Activated CD4-positive, alpha-beta T cell treated with anti-CD3 and anti-CD28 coated beads for 36 hours (primary cell): ENCODE measurements around the gene RNF214. TPM values are rescaled to one million over a fixed set of nuclear protein-coding genes. Genes with fewer than 3 reads are reported as not detected.

Experiments
- ATAC-seq: fragments of 200-7000 bp; cut with Tn5 transposase; one replicate; pipeline ENCODE4 v1.10.0; 2021; ENCODE audit warnings: mild to moderate bottlenecking, moderate library complexity
- CTCF ChIA-PET: fragments of 350-600 bp; sonication (Branson Sonifier 250); formaldehyde crosslinking; loops from one replicate; lab custom pipeline; 2021; ENCODE audit warnings: antibody characterized with exemption; lab: Charles Lee
- POLR2A ChIA-PET: fragments of 350-600 bp; sonication (Branson Sonifier 250); formaldehyde crosslinking; loops from one replicate; lab custom pipeline; 2021; ENCODE audit warnings: antibody characterized with exemption, inconsistent platforms; lab: Charles Lee
- DNase-seq: peaks from one replicate; pipeline ENCODE4 v3.0.0-alpha.2; 2020
- H3K27ac Mint-ChIP-seq: one replicate; pipeline ENCODE4 v1.8.0; 2021; ENCODE audit warnings: mixed read lengths
- H3K27me3 Mint-ChIP-seq: one replicate; pipeline ENCODE4 v1.8.0; 2021; ENCODE audit warnings: mixed read lengths
- H3K36me3 Mint-ChIP-seq: one replicate; pipeline ENCODE4 v1.8.0; 2021; ENCODE audit warnings: low read depth, mixed read lengths
- H3K4me1 Mint-ChIP-seq: one replicate; pipeline ENCODE4 v1.8.0; 2021; ENCODE audit warnings: mixed read lengths
- H3K4me3 Mint-ChIP-seq: one replicate; pipeline ENCODE4 v1.8.0; 2021; ENCODE audit warnings: mild to moderate bottlenecking, moderate library complexity, mixed read lengths
- H3K9me3 Mint-ChIP-seq: one replicate; pipeline ENCODE4 v1.8.0; 2021; ENCODE audit warnings: low read depth, mixed read lengths
- intact Hi-C, 2 experiments: fragments of 100-400 bp; cut with DNase I in 1 of 2; cut with micrococcal nuclease in 1 of 2; formaldehyde crosslinking; loops; one replicate each; pipeline versions ENCODE4 v1.14.2 to v1.15.1; 2022 to 2024; cut with DNase I, micrococcal nuclease
- total RNA-seq, 2 experiments: library from RNA; stranded (reverse); gene quantifications; one replicate each; pipeline ENCODE4 v1.2.3, GENCODE V29; 2021

The RNF214 gene
- total RNA-seq, 2 experiments from 2014 or later = 19.3 to 24.6 TPM

GRCh38 chr11:117198613-117199012 lies 33.9 kb upstream of the RNF214 start:
- Mint-ChIP-seq H3K36me3 (peaks cover 3% of the 10 kb centered on the region), H3K4me3 (no peak overlapping the region), H3K4me1 (no peaks in the 10 kb centered on the region), H3K27ac (no peak overlapping the region), H3K9me3 (no peaks in the 10 kb centered on the region), H3K27me3 (no peaks in the 10 kb centered on the region)
- POLR2A ChIA-PET = no interaction called here
- intact Hi-C loops = no loop called here
- ATAC-seq = no peak
- no peak for DNase-seq
- CTCF ChIA-PET = interaction anchor here (0.7 to 1.1 kb wide), 2 partner anchors 15 to 28 kb away, joined by 3 read pairs; no protein-coding TSS in a partner anchor

GRCh38 chr11:117199053-117199915 lies 33.2 kb upstream of the RNF214 start, which contains the start of gene TAGLN:
TAGLN (plus strand) TSS chr11:117199370; CDS start chr11:117203014, 3,644 bp downstream.
- intact Hi-C loops = no loop called here
- H3K4me3 Mint-ChIP-seq = no peak within 1 kb of the TSS
- no peak within 1 kb of the TSS for H3K27ac Mint-ChIP-seq
- CTCF ChIA-PET = interaction anchor here (1.1 kb wide), 1 partner anchor 27 kb away, joined by 3 read pairs; no protein-coding TSS in a partner anchor
- no peaks in the 10 kb centered on the region for H3K4me1 Mint-ChIP-seq
- peak; percentile 25 for ATAC-seq
- H3K9me3 Mint-ChIP-seq = no peaks in the 10 kb centered on the region
- POLR2A ChIA-PET = interaction anchor here (0.5 kb wide), 1 partner anchor 12 kb away, joined by 4 read pairs; no protein-coding TSS in a partner anchor
- no peak for DNase-seq
- no peaks in the 10 kb centered on the region for H3K27me3 Mint-ChIP-seq
- H3K36me3 Mint-ChIP-seq = peaks cover 6% of the 10 kb centered on the region

- no peak overlapping the region for H3K27ac Mint-ChIP-seq
- no peaks in the 10 kb centered on the region for H3K4me1 Mint-ChIP-seq
- no peaks in the 10 kb centered on the region for H3K27me3 Mint-ChIP-seq
- no peak overlapping the region for H3K4me3 Mint-ChIP-seq
- CTCF ChIA-PET = interaction anchor here (1.1 kb wide), 1 partner anchor 26 kb away, joined by 3 read pairs; no protein-coding TSS in a partner anchor
- POLR2A ChIA-PET = interaction anchor here (0.5 kb wide), 1 partner anchor 11 kb away, joined by 4 read pairs; no protein-coding TSS in a partner anchor
- no peak for ATAC-seq
- H3K9me3 Mint-ChIP-seq = no peaks in the 10 kb centered on the region
- intact Hi-C loops = no loop called here
- peaks cover 11% of the 10 kb centered on the region for H3K36me3 Mint-ChIP-seq
- DNase-seq = no peak
Observed at GRCh38 chr11:117199916-117200812, 32.3 kb upstream of the RNF214 start.

GRCh38 chr11:117200813-117201657 lies 31.4 kb upstream of the RNF214 start:
- ChIA-PET CTCF (interaction anchor here (0.6 to 1.0 kb wide), 4 partner anchors 23 to 441 kb away, joined by 3 to 4 read pairs (median 3); partner anchors contain the start of gene SIDT2), POLR2A (no interaction called here)
- H3K36me3 Mint-ChIP-seq = peaks cover 13% of the 10 kb centered on the region
- H3K9me3 Mint-ChIP-seq = no peaks in the 10 kb centered on the region
- intact Hi-C loops = no loop called here
- DNase-seq (no peak), ATAC-seq (no peak)
- no peaks in the 10 kb centered on the region for H3K4me1 Mint-ChIP-seq
- no peak overlapping the region for H3K27ac Mint-ChIP-seq
- H3K4me3 Mint-ChIP-seq = no peak overlapping the region
- H3K27me3 Mint-ChIP-seq = no peaks in the 10 kb centered on the region

- no peaks in the 10 kb centered on the region for H3K27me3 Mint-ChIP-seq
- ChIA-PET POLR2A (no interaction called here), CTCF (interaction anchor here (0.6 to 1.0 kb wide), 4 partner anchors 9 to 25 kb away, joined by 3 read pairs; partner anchors contain the start of gene SIDT2)
- ATAC-seq (no peak), DNase-seq (no peak)
- H3K4me3 Mint-ChIP-seq = no peak overlapping the region
- peaks cover 14% of the 10 kb centered on the region for H3K36me3 Mint-ChIP-seq
- intact Hi-C loops = no loop called here
- no peaks in the 10 kb centered on the region for H3K4me1 Mint-ChIP-seq
- H3K9me3 Mint-ChIP-seq = no peaks in the 10 kb centered on the region
- H3K27ac Mint-ChIP-seq = no peak overlapping the region
Observed at GRCh38 chr11:117201658-117202305, 30.7 kb upstream of the RNF214 start.

GRCh38 chr11:117202386-117203068 lies 29.9 kb upstream of the RNF214 start:
- Mint-ChIP-seq H3K4me1 (no peaks in the 10 kb centered on the region), H3K27ac (peak overlapping the region; percentile 8), H3K4me3 (no peak overlapping the region), H3K27me3 (no peaks in the 10 kb centered on the region), H3K36me3 (peaks cover 14% of the 10 kb centered on the region), H3K9me3 (no peaks in the 10 kb centered on the region)
- intact Hi-C loops = no loop called here
- ChIA-PET POLR2A (interaction anchor here (0.6 kb wide), 1 partner anchor 63 kb away, joined by 3 read pairs; no protein-coding TSS in a partner anchor), CTCF (interaction anchor here (0.9 kb wide), 2 partner anchors 10 to 13 kb away, joined by 3 read pairs; no protein-coding TSS in a partner anchor)
- DNase-seq = no peak
- no peak for ATAC-seq

GRCh38 chr11:117203069-117203407 lies 29.4 kb upstream of the RNF214 start:
- CTCF ChIA-PET = interaction anchor here (0.9 kb wide), 1 partner anchor 12 kb away, joined by 3 read pairs; no protein-coding TSS in a partner anchor

GRCh38 chr11:117204283-117205080 lies 28.0 kb upstream of the RNF214 start:
- no peak for ATAC-seq
- H3K27ac Mint-ChIP-seq = peak overlapping the region; percentile 49
- no peak for DNase-seq
- H3K4me1 Mint-ChIP-seq = no peaks in the 10 kb centered on the region
- no peak overlapping the region for H3K4me3 Mint-ChIP-seq
- H3K27me3 Mint-ChIP-seq = no peaks in the 10 kb centered on the region
- ChIA-PET POLR2A (no interaction called here), CTCF (no interaction called here)
- no peaks in the 10 kb centered on the region for H3K9me3 Mint-ChIP-seq
- H3K36me3 Mint-ChIP-seq = peaks cover 14% of the 10 kb centered on the region
- intact Hi-C loops = no loop called here

More at GRCh38 chr11:117203069-117203407, 29.4 kb upstream of the RNF214 start:
- intact Hi-C loops = no loop called here
- Mint-ChIP-seq H3K36me3 (peaks cover 14% of the 10 kb centered on the region), H3K27me3 (no peaks in the 10 kb centered on the region), H3K4me1 (no peaks in the 10 kb centered on the region), H3K27ac (peak overlapping the region; percentile 8), H3K9me3 (no peaks in the 10 kb centered on the region), H3K4me3 (no peak overlapping the region)
- no peak for ATAC-seq
- POLR2A ChIA-PET = interaction anchor here (0.6 kb wide), 1 partner anchor 64 kb away, joined by 3 read pairs; no protein-coding TSS in a partner anchor
- DNase-seq = no peak

GRCh38 chr11:117205211-117205818 lies 27.2 kb upstream of the RNF214 start:
- no peaks in the 10 kb centered on the region for H3K27me3 Mint-ChIP-seq
- no peaks in the 10 kb centered on the region for H3K4me1 Mint-ChIP-seq
- ATAC-seq = no peak
- DNase-seq = no peak
- no peaks in the 10 kb centered on the region for H3K9me3 Mint-ChIP-seq
- ChIA-PET CTCF (no interaction called here), POLR2A (no interaction called here)
- H3K27ac Mint-ChIP-seq = no peak overlapping the region
- peaks cover 18% of the 10 kb centered on the region for H3K36me3 Mint-ChIP-seq
- no peak overlapping the region for H3K4me3 Mint-ChIP-seq
- intact Hi-C loops = no loop called here
